Calu3 (cell line): ENCODE results near the gene TMEM69. TPM values are rescaled to one million over a fixed set of nuclear protein-coding genes. Genes with fewer than 3 reads are reported as not detected.

ENCODE experiments used
- BruUV-seq: library from RNA; stranded (reverse); fragments of 400-500 nt; replicated peaks from 2 replicates; lab custom pipeline; 2021; lab: Mats Ljungman, UMichigan
- CTCF ChIA-PET: fragments of 300-600 bp; sonication (Branson Sonifier 250); formaldehyde crosslinking; loops from one replicate; lab custom pipeline; 2022; ENCODE audit warnings: antibody characterized with exemption; lab: Charles Lee
- DNase-seq: peaks from one replicate; pipeline ENCODE4 v3.0.0; 2022
- H3K27ac Mint-ChIP-seq: one replicate; pipeline ENCODE4 v1.8.0; 2022; ENCODE audit warnings: mixed read lengths; ENCODE audit not compliant: unreplicated experiment
- H3K27me3 Mint-ChIP-seq: one replicate; pipeline ENCODE4 v1.8.0; 2022; ENCODE audit warnings: mixed read lengths; ENCODE audit not compliant: unreplicated experiment
- H3K36me3 Mint-ChIP-seq: one replicate; pipeline ENCODE4 v1.8.0; 2022; ENCODE audit warnings: mild to moderate bottlenecking, moderate library complexity, mixed read lengths; ENCODE audit not compliant: insufficient read depth, unreplicated experiment
- H3K4me1 Mint-ChIP-seq: one replicate; pipeline ENCODE4 v1.8.0; 2022; ENCODE audit warnings: mild to moderate bottlenecking, low read depth, mixed read lengths; ENCODE audit not compliant: unreplicated experiment
- H3K4me3 Mint-ChIP-seq: one replicate; pipeline ENCODE4 v1.8.0; 2022; ENCODE audit warnings: mild to moderate bottlenecking, low read depth, moderate library complexity, mixed read lengths; ENCODE audit not compliant: unreplicated experiment
- H3K9me3 Mint-ChIP-seq: one replicate; pipeline ENCODE4 v1.8.0; 2022; ENCODE audit warnings: low read depth, mixed read lengths; ENCODE audit not compliant: unreplicated experiment
- CTCF ChIP-seq: fragments of 200-600 bp; IDR thresholded peaks from one replicate; pipeline ENCODE4 v1.8.0; 2022; ENCODE audit warnings: antibody characterized with exemption; ENCODE audit not compliant: unreplicated experiment
- intact Hi-C: fragments of 100-400 bp; cut with micrococcal nuclease; formaldehyde crosslinking; loops from one replicate; pipeline ENCODE4 v1.10.0; 2022; ENCODE audit not compliant: unreplicated experiment
- total RNA-seq: library from RNA; stranded (reverse); gene quantifications from 2 replicates; pipeline ENCODE4 v1.2.3, GENCODE V29; 2022

Gene TMEM69
- total RNA-seq, 1 experiment from 2014 or later, result 31.7 TPM

DNA sequence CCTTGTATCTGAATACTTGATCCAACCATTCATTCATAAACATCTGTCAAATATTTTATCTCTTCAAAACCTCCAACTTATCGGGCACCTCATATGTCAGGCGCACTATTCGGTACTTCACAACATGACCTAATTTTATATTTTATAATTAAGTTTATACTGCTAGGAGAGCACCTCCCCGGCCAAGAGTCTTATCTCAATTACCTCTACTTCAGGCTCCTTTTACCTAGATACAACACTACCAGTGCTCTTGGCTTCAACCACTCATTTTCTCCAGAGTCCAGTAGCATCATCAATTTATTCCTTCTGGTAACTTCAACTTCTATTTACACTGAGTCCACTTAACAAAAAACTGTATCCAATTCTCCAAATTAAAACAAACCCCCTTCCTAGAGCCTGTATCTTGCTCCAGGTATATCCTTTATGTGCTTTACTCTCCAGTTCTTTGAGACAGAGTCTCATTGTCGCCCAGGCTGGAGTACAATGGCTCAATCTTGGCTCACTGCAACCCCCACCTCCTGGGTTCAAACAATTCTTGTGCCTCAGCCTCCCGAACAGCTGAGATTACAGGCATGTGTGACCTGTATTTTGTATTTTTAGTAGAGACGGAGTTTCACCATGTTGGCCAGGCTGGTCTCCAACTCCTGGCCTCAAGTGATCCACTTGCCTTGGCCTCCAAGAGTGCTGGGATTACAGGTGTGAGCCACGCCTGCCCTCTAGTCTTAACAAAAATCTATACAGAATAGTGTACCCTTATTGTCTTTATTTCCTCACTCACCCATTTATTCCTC is 20.5 kb upstream of the TMEM69 start:
- H3K36me3 Mint-ChIP-seq, result no peaks in the 10 kb centered on the region
- CTCF ChIA-PET, result no interaction called here
- no peaks in the 10 kb centered on the region for H3K9me3 Mint-ChIP-seq
- peaks cover 6% of the 10 kb centered on the region for H3K4me1 Mint-ChIP-seq
- no peak for DNase-seq
- intact Hi-C loops, result no loop called here
- no peaks in the 10 kb centered on the region for H3K27me3 Mint-ChIP-seq
- H3K4me3 Mint-ChIP-seq, result no peak overlapping the region
- BruUV-seq, result no TSS peak
- H3K27ac Mint-ChIP-seq, result no peak overlapping the region
- TF ChIP-seq CTCF, result no peak

- Mint-ChIP-seq H3K27ac (no peak overlapping the region), H3K4me3 (no peak overlapping the region), H3K36me3 (no peaks in the 10 kb centered on the region), H3K27me3 (no peaks in the 10 kb centered on the region), H3K4me1 (peaks cover 6% of the 10 kb centered on the region), H3K9me3 (no peaks in the 10 kb centered on the region)
- CTCF ChIA-PET, result no interaction called here
- BruUV-seq, result no TSS peak
- TF ChIP-seq CTCF, result no peak
- no peak for DNase-seq
- intact Hi-C loops, result no loop called here
These were observed 19.5 kb upstream of the TMEM69 start for GRCh38 chr1:45668526-45668925.

DNA sequence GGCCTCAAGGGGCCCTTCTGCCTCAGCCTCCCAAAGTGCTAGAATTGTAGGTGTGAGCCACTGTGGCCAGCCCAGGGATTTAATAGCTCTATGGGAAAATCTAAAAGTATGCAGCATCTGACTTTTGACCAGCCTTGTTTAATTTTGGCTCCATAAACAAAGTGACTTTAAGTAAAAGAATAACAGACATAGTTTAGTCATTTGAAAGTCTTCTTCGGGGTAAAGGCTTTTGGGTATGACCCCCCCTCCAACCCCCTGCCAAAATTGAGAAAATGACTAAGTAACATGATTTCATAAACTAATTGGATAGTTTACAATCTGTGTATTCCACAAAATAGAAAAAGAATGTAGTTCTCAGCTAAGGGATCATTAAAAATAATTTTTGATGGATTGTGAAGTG is 18.6 kb upstream of the TMEM69 start:
- Mint-ChIP-seq H3K27me3 (no peaks in the 10 kb centered on the region), H3K4me3 (no peak overlapping the region), H3K9me3 (no peaks in the 10 kb centered on the region), H3K27ac (no peak overlapping the region), H3K36me3 (no peaks in the 10 kb centered on the region), H3K4me1 (peaks cover 6% of the 10 kb centered on the region)
- intact Hi-C loops, result no loop called here
- no peak for DNase-seq
- CTCF ChIA-PET, result no interaction called here
- BruUV-seq, result no TSS peak
- no peak for TF ChIP-seq CTCF

DNA sequence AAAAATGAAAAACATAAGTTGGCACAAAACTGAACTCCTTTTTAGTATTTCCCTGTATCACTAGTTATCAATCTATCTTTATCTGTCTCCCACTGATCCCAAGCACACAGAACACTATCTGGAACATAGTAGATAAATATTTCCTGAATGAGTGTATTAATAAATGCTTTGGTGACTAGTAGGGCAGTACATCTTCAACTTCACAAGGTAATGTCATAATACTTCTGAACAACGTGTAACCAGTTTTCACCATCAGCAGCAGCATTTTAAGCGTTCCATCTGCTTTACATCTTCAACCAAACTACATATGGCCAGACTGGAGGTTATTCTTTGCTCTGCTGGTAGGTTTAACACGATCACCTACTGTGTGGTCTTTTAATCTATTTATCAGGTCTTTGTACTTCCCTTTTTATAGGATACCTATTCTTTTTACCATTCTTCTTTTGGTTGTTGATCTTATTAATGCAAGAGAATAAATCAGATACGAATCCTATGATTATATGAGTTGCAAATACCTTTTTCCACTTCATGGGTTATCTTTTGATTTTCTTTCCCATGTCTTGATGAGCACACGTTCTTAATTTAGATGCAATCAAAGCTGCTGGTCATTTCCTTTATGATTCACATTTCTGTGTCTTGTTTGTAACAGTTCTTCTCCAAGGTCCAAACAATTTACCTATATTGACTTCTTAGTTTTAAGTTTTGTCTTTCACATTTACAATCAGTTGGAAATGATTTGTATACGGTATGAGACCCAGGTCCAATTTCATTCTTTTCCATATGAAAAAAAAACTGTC is 17.9 kb upstream of the TMEM69 start:
- H3K27me3 Mint-ChIP-seq, result no peaks in the 10 kb centered on the region
- no peaks in the 10 kb centered on the region for H3K36me3 Mint-ChIP-seq
- no peak for TF ChIP-seq CTCF
- no peak overlapping the region for H3K4me3 Mint-ChIP-seq
- H3K27ac Mint-ChIP-seq, result no peak overlapping the region
- intact Hi-C loops, result no loop called here
- CTCF ChIA-PET, result interaction anchor here (1.7 kb wide), 1 partner anchor 16 kb away, joined by 5 read pairs; the partner anchor contains the start of gene GPBP1L1
- no peak for DNase-seq
- no peaks in the 10 kb centered on the region for H3K9me3 Mint-ChIP-seq
- H3K4me1 Mint-ChIP-seq, result peaks cover 6% of the 10 kb centered on the region
- no TSS peak for BruUV-seq
